Activated CD4-positive, alpha-beta T cell treated with anti-CD3 and anti-CD28 coated beads, Interleukin-2, amount 50 U/mL, for 48 hours (primary cell): Measurements from ENCODE around the gene SLC29A1.
"Not testable (repeated sequence)": the region's sequence is repeated elsewhere in the genome, so short reads cannot be mapped to it uniquely, and the experiment has no call there.

Experiments used
- DNase-seq, 2 experiments: peaks; one replicate each; pipeline ENCODE4 v3.0.0-alpha.2; 2020

The SLC29A1 gene

GRCh38 chr6:44223319-44224028 is at the start of gene SLC29A1:
Gene SLC29A1 (plus strand): TSS chr6:44223595. CDS start chr6:44227314, 3,719 bp downstream.
- DNase-seq = peak; percentile 89

- no peak for DNase-seq
Measured at GRCh38 chr6:44176130-44176761, 47.1 kb upstream of the SLC29A1 start.

- DNase-seq = no peak
Measured at GRCh38 chr6:44176762-44177509, 46.5 kb upstream of the SLC29A1 start.

- DNase-seq = no peak
Measured at GRCh38 chr6:44177691-44178423, 45.5 kb upstream of the SLC29A1 start.

- DNase-seq = no peak
Measured at GRCh38 chr6:44178424-44179071, 44.8 kb upstream of the SLC29A1 start.

- no peak for DNase-seq
Measured at GRCh38 chr6:44179072-44179536, 44.3 kb upstream of the SLC29A1 start.

GRCh38 chr6:44179648-44180047 is 43.7 kb upstream of the SLC29A1 start:
- no peak for DNase-seq

GRCh38 chr6:44180406-44180805 is 43.0 kb upstream of the SLC29A1 start:
- no peak for DNase-seq

- DNase-seq = no peak
Measured at GRCh38 chr6:44180886-44181285, 42.5 kb upstream of the SLC29A1 start.

- DNase-seq = not testable (repeated sequence)
Measured at GRCh38 chr6:44181784-44182183, 41.6 kb upstream of the SLC29A1 start.

- DNase-seq = no peak
Measured at GRCh38 chr6:44182911-44183390, 40.4 kb upstream of the SLC29A1 start.

GRCh38 chr6:44183783-44184182 is 39.6 kb upstream of the SLC29A1 start:
- DNase-seq = no peak

GRCh38 chr6:44185356-44185755 is 38.0 kb upstream of the SLC29A1 start:
- not testable (repeated sequence) for DNase-seq

- DNase-seq = peak in 1 of 2 experiments; percentile 24
Measured at GRCh38 chr6:44185953-44186634, 37.3 kb upstream of the SLC29A1 start.

GRCh38 chr6:44186635-44187025 is 36.8 kb upstream of the SLC29A1 start:
- no peak for DNase-seq

- DNase-seq = no peak
Measured at GRCh38 chr6:44188819-44189218, 34.6 kb upstream of the SLC29A1 start.

- DNase-seq = peak in 1 of 2 experiments; percentile 11
Measured at GRCh38 chr6:44189257-44189656, 34.1 kb upstream of the SLC29A1 start.

GRCh38 chr6:44190715-44191114 is 32.7 kb upstream of the SLC29A1 start:
- no peak for DNase-seq

GRCh38 chr6:44192428-44193041 is 30.9 kb upstream of the SLC29A1 start:
- no peak for DNase-seq

- no peak for DNase-seq
Measured at GRCh38 chr6:44193307-44193910, 30.0 kb upstream of the SLC29A1 start.

GRCh38 chr6:44194326-44194725 is 29.1 kb upstream of the SLC29A1 start:
- no peak for DNase-seq
